Stimulated activated CD8-positive, alpha-beta memory T cell treated with anti-CD3 and anti-CD28 coated beads, Interleukin-7, amount 100 ng/mL, for 24 hours (primary cell): ENCODE data around the gene LTA.
A peak's percentile ranks its signal among the peaks of the same experiment; 100 is the strongest.
"Not testable (repeated sequence)": the region's sequence is repeated elsewhere in the genome, so short reads cannot be mapped to it uniquely, and the experiment has no call there.

Experiments
- DNase-seq: peaks from one replicate; pipeline ENCODE4 v3.0.0-alpha.2; 2020; ENCODE audit warnings: low read depth

LTA gene

DNA sequence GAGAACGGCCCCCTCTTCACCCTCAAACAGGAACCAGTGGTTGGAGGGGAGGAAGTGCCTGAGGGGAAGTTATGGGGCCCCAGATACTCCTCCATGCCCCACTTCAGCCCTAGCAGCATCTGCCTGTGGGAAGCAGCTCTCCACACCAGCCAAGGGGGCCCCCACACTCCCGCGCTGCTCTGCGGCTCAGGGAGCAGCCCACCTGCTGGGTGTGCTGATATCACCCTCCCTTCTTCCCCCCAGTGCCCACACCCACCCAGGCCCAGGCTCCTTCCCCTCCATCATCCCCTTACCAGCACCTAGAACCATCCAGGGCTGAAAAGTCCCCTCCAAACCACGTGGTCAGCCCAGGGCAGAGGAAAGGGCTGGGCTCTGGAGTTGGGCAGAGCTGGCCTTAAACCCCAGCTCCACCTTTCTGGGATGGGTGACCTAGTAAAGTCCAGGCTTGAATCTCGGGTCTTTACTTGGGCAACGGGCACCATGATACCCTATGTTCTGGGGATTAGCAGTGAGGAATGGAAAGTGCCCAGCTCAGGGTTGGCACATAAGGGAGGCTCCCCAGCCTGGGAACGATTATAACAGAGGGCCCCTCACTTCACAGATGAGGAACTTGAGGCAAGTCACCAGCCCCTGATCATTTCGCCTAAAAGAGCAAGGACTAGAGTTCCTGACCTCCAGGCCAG lies 14.7 kb downstream of the LTA start:
- DNase-seq = no peak

DNA sequence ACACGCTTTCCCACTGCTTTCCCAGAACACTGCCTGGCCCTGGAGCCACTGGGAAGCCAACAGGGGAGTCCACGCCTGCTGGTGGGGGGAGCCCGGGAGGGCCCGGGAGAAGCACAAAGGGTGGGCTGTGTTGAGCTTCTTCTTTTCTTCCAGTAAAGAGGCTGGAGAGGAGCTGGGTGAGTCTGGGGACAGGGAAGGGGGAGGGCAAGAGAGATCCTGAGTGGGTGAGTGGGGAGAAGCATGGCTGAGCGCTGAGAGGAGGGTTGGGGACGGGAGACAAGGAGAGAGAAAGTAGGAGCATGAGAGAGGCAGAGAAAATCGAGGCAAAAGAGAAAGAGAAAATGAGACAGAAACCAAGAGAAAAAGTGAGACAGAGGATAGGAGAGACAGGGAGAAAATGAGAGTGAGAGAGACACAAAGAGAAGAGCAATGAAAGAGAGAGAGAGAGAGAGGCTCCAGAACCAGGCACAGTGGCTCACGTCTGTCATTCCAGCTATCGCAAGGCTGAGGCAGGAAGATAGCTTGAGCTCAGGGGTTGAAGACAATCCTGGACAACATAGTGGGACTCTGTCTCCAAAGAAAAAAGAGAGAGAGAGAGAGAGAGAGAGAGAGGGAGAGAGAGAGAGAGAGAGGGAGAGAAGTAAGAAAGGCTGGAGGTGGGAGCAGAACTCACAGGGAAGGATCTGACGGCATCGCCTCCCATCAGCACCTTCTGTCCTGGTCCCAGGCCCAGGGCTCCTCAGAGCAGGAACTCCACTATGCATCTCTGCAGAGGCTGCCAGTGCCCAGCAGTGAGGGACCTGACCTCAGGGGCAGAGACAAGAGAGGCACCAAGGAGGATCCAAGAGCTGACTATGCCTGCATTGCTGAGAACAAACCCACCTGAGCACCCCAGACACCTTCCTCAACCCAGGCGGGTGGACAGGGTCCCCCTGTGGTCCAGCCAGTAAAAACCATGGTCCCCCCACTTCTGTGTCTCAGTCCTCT lies 16.0 kb downstream of the LTA start:
- no peak for DNase-seq

DNA sequence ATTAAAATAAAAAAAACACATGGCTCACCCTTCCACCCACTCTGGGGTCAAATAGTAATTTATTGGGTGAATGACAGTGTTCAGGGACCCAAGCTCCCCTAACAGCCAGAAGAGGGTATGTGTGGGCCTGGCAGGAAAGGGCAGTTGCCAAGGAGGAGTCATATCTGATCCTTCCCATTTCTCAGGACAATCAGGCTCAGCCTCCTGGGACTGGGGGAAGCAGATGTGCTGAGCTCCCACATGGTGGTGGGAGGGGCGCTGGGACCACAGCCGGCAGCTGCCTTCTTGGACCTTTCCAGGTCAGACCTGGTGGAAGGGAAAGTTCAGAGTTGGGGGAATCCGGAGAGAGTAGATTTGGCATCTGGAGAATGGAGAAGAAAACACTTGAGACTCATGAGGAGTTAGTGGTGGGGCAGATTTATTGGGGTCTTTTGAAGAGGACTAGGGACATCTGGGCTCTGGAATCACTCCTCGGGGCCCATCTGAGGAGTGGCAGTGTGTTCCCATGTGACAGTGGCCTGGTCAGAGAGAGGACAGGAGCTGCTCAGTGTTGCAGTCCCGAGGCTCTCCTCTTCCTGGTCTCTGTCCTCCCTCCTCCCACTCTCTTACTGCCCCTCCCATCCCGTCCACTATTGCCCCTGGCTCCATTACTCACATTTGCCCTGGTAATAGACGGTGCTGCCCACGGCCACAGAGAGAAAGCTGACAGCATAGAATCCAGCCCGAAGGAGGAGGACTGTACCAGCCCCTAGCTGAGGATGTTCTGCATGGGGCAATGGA lies 17.0 kb downstream of the LTA start:
- no peak for DNase-seq

DNA sequence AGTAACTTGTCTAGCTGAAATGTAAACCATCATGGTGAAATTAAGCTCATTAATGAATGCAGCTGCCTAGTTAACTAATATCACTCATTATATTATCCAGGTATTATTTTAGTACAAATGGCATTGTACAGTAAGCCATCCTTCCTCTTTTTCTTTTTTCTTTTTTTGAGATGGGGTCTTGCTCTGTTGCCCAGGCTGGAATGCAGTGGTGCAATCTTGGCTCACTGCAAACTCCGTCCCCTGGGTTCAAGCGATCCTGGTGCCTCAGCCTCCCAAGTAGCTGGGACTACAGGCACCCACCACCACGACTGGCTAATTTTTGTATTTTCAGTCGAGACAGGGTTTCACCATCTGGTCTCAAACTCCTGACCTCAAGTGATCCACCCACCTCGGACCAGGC lies 18.6 kb downstream of the LTA start:
- not testable (repeated sequence) for DNase-seq

DNA sequence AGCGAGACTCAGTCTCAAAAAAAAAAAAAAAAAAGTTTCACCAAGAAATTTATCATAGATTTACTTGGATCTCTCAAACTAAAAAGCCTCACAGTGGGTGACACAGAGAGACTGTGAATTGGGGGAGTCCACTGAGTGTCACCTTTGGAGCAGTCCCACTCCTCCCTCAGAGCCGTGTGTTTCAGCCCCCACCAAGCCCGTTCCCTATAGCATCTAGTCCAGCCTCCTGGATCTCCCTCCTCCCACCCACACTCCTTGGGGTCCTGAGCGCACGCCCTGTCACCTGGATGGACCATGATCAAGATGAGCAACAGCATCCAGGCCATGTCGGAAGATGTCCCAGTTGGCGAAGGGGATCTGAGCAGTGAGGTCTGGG lies 20.3 kb downstream of the LTA start:
- DNase-seq = no peak

DNA sequence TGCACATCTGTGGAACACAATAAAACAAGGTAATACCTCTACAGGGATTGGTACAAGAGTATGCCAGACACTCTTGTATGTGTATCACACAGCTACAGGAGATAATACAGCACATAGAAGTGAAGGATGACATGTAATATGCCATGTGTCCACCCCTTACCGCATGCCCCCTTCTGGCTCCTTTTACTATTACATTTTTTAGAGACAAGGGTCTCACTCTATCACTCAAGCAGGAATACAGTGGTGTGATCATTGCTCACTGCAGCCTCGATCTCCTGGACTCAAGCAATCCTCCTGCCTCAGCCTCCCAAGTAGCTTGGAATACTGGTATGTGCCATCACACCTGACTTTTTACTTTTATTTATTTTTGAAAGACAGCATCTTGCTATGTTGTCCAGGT lies 24.9 kb downstream of the LTA start:
- DNase-seq = no peak

DNA sequence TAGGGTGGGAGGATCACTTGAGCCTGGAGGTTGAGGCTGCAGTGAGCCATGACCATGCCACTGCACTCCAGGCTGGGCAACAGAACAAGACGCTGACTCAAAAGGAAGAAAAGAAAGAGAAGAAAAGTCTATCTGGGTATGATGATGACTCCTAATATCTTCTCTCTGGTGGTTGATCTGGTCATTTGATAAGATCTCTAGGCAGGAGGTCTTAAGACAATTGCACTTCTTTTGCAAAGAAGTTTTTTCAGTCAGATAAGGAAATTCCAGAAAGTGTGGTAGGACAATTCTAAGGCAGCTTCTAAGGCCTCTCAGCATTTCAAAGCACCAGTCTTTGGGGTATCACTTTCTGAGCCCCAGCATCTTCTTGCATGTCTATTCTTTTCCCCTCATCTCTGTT lies 35.2 kb downstream of the LTA start:
- no peak for DNase-seq

DNA sequence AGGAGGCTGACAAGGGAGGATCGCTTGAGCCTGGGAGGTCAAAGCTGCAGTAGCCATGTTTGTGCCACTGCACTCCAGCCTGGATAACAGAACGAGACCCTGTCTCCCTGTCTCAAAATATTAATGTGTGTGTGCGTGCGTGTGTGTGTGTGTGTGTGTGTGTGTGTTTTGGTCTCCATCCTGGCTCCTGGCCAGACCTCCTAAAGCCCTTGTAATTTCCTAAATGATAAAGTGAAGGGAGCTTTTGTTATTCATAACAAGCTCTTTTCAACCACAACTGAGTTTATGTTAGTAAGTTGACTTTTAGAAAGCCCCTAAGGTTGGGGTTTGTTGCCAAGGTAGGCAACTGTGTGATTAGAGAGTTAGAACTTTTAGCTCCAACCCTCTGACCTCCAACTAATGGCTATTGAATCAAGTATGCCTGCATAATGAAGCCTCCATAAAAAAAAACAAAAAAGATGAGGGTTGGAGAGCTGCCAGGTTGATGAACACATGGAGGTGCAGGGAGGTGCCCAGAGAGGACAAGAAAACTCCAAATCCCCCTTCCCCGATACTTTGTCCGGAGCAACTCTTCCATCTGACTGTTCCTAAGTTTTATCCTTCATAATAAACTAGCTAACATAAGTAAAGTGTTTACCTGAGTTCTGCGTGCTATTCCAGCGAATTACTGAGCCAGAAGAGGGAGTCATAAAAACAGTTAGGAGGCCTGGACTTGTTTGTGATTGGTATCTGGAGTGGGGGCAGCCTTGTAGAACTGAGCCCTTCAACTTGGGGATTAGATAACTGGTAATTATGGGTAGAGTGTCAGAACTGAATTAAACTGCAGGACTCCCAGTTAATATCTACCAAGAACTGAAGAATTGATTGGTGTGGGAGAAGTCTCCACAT lies 37.7 kb downstream of the LTA start:
- DNase-seq = no peak

DNA sequence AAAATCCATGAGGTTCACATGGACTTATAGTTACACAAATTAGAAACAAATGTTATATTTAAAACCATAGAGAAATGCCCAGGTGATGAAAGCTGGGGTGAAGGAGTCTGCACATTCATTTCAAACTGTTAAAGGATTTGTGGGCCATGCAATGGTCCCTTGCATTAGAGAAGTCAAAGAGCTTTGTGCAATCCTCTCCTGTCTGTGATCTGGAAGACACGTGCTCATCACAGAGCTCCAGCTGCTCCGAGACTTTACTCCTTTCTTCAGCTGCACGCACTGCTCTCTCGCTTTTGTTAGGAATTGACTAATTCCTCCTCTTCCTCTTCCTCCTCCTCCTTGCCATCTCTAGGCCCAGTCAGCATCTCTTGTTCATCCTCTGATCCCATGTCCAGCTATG lies 38.9 kb downstream of the LTA start:
- DNase-seq = no peak

DNA sequence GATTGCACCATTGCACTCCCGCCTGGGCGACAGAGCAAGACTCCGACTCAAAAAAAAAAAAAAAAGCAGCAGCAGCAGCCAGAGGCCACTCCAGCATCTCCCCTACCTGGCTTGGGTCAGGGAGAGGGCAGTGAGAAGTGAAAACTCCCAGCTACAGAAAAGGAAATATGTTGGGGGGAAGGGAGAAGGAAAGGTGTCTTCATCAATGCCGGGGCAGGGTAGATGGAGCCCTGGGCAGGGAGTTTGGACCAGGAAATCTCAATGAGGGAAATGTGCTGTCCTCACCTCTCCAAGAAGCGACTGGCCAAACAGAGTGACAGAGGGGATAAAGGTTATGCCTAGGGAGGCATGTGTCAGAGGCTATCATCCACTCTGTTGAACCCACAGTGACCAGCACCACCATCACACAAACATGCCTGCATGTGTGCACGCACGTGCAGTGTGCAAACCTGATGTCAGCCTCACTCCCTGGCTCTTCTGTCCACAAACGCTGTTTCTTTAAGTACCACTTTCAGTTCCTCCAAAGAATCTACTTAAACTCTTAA lies 42.1 kb downstream of the LTA start:
- DNase-seq = no peak

DNA sequence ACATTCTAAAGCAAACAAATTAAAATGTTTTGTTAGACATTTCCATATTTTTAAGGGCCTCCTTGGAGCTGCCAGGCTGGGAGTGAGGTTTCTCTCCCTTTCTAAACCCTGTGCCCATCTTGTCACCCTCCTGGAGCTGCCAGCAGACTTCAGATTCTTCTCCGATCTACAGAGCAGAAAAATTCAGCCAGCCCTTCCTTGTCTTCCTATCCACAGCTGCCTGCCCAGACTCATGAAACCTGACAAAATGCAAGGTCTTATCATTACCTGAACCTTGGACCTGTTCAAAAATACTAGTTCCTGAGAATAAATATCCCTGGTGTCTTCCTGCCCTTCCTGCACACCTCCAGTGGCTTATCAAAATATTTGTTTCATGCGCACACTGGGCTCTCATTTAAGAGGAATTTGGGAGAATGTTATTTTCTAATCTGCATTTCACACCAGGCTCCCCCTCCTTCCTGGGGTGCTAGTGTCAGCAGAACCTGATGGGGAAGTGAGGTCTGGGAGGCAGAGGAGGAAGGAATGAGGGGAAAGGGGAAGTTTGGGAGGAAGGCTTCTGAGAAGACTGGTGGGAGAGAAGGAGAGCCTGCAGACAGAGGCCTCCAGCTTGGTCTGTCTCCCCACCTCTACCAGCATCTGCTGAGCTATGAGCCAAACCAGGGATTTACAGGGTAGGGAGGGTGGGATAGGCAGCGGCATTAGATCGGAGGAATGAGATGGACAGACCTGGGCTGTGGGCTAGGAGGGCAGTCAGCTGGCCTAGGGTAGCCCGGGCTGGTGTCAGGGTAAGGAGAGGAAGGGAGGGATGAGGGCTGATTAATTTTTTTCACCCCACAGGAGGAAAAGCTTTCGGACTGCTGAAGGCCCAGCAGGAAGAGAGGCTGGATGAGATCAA lies 42.8 kb downstream of the LTA start, which contains the start of gene AIF1:
AIF1 (plus strand) TSS at position 551 of the 895 bp plus-strand sequence; CDS start at position 647, 96 bp downstream.
- DNase-seq = no peak

DNA sequence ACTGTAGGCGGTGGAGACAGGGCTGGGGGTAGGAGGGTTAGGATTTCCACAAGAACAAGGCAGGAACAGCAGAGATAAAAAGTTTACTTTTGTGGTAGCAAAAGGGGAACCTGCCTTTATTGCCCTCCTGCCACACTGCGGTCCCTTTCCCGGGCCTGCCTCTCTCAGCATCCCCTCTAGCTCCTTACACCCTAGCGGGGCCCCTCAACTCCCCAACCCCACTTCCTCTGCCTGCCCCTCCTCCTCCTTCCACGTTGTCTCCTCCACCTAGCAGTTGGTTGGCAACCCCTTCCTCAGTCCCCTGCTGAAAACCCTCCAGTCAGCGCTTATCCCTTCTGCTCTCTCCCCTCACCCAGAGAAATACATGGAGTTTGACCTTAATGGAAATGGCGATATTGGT lies 43.7 kb downstream of the LTA start:
- peak; percentile 18 for DNase-seq

DNA sequence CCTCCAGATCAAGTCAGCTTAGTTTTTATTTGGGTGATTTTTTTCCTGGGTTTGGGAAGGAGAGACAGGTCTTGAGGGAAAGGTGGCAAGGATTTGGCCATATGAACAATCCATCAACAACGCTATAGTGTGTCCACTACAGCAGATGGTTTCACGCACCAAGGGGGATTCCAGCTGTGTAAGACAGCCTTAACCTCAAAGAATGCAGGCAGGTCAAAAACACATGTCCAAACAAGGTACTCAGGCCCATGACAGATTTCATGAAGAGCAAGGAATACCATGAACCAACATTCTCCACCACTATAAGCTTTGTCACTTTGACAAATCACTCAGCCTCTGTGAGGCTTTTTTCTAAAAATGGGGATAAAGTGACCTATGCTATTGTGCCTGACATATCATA lies 44.9 kb downstream of the LTA start:
- no peak for DNase-seq

DNA sequence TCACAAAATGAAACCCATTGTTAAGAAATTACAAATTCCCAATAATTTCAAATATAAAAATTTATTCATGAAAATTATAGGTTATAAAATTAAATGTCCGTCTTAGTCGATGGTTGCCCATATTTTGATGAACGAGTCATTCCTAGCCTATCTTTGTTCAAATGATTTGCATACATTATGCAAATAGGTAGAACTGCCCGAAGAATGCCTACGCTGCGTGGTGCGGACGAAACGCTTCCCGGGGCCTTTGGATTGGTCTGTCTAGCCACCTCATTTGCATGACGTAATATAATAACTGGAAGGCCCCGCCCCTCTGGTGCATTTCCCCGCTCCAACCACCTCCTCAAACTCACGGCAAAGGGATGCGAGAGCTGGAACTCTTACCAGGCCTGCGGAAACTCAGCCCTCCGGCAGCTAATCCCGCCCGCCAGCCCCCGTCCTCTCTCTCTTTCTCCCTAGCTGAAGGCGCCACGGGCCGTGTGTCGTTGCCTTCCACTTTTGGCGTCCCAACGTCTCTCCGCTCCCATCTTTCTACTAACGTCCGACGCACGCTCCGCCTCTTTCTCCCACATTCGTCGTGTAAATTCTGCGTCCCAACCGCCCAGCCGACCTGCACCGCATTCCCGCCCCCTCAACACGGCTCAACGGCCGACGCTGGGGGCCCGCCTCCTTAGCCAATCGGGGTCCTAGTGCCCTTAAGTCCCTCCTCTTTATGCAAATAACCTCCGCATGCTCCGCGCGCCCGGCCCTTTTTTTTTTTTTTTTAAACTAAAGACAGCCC lies 47.9 kb downstream of the LTA start:
- peak; percentile 90 for DNase-seq

DNA sequence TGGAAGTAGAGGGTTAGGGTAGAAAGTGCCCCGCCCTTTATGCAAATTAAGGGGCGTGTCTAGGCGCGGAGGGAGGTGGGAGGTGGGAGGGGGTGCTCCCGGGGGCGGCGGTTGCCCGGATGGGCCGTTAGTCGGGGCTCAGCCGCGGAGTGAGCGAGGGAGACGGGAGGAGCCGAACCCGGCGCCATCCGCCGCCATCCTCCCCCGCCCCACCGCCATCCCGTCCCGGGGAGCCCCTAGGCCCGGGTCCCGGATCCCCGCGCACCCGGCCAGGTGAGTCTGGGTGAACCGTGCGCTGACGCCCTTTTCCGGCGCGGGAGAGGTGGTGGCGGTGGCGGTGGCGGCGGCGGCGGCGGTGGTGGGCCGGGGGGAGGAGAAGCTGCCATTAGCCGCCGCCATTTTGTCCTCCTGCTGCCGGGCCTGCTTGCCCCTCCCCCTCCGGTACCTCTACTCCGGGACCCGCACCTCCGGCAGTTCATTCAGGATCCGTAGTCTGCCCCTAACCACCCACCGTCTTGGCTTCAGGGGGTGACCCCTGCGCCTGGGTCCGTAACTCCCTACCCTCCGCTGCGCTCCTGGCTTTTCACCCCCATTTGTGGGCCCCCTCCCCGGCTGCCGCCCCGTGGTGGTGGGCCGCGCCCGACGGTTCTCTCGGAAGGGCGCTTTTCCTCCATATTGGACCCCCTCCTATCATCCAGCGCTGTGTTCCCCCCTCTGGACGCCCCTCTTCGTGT lies 48.7 kb downstream of the LTA start, which contains the start of gene PRRC2A:
PRRC2A (plus strand) TSS at position 130 of the 734 bp plus-strand sequence. CDS start 2,075 bp downstream, outside the sequence.
- DNase-seq = no peak

DNA sequence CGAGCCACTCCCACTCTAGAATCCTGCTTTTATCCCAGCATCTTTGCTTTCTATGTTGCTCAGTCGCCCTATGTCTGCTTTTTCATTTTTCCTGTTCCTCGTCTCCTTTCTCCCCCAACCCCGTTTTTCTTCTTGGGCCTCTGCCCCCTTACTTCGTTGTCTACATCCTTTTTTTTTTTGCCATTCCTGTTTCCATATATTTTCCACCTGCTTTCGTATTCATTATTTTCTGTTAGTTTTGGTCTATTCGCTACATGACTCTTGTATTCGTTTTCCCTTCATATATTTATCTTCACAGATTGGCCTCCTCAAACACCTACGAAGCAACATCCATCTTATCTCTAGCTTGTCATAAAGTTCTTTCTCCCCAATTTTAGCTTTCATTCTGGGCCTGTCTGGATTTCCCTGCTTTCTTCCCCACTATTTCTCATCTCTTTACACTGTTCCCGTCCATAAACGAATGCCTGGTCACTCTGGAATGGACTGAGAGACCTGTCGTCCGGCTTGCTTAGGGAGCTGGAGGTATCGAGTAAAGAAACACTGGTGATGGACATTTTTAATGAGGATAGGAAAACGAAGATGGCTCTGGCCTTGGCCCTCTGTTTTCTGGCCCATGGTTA lies 49.3 kb downstream of the LTA start:
- DNase-seq = no peak

DNA sequence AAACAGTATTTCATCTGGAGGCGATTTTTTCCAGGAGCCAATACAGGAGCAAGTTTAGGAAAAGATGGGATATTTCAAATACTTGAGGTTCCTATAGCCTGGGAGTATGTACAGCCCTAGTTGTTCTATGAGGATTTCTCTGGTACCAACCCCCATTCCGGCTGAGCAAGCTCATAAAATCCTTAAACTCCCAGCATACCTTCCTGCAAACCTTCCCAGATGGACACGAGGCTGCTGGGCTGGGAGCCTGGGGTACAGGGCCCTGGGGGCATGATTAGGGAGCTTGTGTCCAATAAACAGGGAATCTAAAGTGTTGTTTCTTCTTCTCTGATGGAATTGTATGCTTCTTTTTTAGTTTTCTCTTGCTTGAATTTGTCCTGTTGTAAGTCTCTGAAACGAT lies 49.9 kb downstream of the LTA start:
- no peak for DNase-seq

DNA sequence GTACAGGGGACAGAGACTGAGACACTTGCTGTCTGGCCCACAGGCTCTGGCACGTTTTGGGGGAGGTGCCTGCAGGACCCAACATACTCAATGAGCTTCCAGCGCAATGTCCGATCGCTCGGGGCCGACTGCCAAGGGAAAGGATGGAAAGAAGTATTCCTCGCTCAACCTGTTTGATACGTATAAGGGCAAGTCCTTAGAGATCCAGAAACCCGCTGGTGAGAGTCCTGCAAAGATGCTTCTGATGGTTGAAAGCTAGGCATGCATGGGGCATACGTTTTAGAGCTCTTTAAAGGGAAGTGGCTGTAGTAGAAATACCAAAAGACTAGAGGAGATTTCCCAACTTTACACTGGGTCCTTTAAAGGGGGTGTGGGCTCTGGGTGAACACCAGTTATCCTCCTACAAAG lies 50.6 kb downstream of the LTA start:
- DNase-seq = no peak
